GM12801 (cell line): ENCODE data around the gene TMEM170B.

ENCODE experiments used
- TF ChIP-seq, protein P1 (sequence below): IDR thresholded peaks from one replicate; pipeline ENCODE4 v1.5.1; 2011; ENCODE audit warnings: control low read depth; ENCODE audit not compliant: insufficient read length; ENCODE audit errors: extremely low read depth

The TMEM170B gene

DNA sequence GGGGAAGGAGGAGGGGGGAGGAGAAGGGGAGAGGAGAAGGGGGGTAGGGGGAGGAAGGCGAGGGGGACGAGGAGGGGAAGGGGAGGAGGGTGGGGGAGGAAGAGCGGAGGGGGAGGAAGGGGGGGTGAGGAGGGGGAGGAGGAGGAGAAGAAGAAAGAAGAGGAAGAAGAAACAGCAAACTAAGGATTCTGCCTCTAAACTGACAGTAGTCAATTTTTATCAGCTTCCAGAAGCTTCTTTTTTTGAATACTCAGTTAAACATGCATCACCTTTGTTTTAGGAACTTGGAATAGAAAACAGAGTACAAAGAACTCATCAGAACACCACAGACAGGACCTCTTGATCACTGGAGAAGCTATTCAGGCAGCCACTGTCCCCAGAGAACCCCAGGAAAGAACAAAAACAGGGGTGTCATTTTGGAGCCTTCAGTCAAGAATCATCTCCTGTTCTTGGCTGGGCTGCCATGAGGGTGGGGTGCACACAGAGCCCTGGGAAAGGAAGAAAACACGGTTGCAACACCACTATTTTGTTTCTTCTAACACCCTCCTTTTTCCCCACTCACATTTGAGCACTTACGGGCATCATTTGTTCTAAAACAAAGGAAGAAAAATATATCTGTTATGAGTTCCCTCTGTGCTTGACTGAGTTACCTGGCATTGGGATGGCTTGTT is 67.4 kb downstream of the TMEM170B start:
- TF ChIP-seq, protein P1, sequence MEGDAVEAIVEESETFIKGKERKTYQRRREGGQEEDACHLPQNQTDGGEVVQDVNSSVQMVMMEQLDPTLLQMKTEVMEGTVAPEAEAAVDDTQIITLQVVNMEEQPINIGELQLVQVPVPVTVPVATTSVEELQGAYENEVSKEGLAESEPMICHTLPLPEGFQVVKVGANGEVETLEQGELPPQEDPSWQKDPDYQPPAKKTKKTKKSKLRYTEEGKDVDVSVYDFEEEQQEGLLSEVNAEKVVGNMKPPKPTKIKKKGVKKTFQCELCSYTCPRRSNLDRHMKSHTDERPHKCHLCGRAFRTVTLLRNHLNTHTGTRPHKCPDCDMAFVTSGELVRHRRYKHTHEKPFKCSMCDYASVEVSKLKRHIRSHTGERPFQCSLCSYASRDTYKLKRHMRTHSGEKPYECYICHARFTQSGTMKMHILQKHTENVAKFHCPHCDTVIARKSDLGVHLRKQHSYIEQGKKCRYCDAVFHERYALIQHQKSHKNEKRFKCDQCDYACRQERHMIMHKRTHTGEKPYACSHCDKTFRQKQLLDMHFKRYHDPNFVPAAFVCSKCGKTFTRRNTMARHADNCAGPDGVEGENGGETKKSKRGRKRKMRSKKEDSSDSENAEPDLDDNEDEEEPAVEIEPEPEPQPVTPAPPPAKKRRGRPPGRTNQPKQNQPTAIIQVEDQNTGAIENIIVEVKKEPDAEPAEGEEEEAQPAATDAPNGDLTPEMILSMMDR: no peak

DNA sequence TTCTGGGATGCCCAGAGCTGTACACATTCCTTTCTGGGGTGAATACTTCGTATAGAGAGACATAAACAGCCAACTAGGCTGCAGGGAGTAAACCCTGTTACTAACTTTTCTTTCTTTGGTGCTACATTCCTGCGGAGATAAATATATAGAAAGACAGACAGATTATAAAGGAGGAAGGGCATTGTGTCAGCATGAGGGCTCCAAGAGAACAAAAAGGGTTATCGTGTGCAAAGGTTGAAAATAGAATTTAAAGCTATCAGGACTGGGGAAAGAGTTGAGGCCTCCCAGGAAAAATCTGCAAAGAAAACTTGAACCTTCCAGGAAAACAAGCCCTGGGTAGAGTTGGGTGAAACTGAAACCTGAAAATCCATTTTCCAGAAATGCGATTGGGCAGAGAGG is 68.0 kb downstream of the TMEM170B start:
- TF ChIP-seq, protein P1: no peak

DNA sequence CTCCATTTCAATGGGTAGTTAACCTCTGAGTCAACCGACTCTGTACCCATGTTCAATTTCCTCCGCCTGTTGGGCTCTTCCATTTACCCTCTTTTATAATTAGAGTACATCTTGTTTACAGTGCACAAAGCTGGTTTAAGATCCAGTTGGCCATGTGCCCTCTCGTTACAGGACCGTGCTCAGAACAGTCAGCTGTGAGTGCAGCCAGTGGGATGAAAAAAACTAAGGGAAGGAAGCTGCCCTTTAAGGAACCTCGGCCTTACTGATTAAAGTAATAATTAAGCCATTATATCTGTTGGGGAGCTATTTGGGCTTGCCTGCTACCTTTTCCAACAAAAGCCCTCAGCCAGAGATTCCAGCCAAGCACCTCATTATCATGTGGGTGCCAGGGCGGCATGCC is 68.8 kb downstream of the TMEM170B start:
- TF ChIP-seq, protein P1: no peak

DNA sequence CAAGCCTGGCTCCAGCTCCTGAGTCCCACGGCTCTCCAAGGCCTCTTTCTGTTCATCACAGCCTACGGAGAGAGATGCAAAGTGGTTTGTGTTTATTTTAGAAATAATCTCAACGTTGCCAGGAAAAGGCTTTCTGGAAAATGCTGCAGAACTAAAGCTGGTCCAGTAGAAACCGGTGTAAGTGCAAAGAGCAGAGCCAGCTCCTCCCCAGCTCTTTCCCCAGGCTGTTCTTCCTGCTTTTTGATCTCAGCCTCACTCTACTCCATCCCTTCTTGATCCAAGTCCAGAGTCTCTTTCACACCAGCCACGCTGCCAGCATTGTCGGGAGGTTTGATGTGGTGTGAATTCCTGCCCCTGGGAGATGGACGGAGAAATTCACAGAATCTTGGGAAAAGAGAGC is 69.8 kb downstream of the TMEM170B start:
- TF ChIP-seq, protein P1: no peak

DNA sequence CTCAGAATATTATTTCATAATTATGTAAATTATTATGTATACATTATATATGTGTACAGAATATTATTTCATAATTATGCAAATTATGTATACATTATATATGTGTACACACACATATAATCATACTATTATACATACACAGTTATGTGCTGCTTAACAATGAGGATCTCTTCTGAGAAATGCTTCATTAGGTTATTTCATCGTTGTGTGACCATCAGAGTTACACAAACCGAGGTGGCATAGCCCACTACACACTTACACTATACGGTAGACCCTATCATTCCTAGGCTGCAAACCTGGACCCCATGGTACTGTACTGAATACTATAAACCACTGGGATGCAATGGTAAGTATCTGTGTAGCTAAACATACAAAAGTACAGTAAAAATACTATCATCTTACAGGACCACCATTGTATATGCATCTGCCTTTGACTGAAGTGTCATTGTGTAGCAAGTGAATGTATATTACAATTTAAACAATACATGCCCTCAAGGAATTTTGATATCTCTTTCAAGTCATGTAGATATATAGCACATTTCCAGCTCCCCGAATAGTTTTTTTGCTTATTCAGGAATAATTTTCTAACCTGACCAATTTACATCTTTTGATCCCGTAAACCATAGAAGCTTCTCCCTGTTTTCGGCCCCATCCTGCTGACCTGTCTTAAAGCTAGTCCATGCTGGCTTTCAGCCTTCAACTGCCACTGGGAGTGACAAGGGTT is 71.2 kb downstream of the TMEM170B start:
- TF ChIP-seq, protein P1: no peak

DNA sequence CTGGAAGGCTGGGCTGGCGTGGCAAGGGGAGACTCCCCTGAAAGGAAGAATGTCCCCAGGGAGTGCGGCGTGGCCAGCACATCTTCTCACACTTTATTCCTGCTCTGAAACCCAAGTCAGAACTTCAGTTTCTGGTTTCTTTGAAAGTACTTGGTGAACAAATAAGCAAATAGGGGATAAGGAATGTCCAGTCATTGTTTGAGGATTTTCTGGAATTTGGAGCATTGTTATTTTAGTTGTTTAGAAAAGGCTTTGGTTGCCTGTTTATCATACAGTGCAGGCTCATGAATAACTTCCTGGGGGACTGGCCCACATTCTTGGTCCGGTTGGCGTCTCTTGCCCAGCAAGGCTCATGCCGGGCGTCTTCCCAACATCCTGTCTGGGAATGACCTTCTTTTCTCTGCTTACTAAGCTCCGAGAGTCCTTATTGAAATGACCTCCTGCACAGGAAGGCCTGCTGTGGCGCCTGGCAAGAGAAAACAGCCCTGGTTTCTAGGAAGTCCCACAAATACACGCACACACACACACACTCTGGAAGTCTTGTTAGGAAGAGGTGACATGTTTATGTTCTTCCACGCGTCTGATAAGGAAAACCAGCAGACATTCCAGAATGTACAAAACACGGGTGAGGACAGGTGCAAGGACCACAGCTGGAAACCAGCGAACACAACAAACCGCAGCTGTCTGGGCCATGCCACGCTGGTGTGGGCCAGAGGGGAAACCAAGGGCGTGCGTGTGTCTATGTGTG is 71.9 kb downstream of the TMEM170B start:
- TF ChIP-seq, protein P1: no peak

DNA sequence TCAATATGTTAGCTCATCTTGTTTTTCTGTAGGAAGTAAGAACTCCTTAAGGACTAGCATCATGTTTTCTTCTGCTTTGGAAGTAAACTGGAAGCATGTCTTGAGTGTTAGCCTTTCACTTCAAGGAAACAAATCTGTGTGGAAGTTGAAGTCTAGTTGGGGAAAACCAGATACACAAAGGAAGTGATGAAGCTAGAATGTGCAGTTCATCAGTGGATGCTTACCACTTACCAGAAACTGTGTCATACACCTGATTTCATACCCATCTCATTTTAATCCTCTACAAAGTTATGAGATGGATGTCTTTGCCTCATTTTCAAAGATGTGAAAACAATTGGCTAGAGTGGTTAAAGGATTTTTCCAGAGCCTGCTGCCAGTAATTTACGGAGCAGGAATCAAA is 75.8 kb downstream of the TMEM170B start:
- TF ChIP-seq, protein P1: no peak
